ENCODE results near the gene ZFYVE9. TPM values are rescaled to one million over a fixed set of nuclear protein-coding genes. Genes with fewer than 3 reads are reported as not detected.
A peak's percentile ranks its signal among the peaks of the same experiment; 100 is the strongest.

The ZFYVE9 gene
- polyA plus RNA-seq, 3 donors, result 0.09 TPM; not detected in 2

DNA sequence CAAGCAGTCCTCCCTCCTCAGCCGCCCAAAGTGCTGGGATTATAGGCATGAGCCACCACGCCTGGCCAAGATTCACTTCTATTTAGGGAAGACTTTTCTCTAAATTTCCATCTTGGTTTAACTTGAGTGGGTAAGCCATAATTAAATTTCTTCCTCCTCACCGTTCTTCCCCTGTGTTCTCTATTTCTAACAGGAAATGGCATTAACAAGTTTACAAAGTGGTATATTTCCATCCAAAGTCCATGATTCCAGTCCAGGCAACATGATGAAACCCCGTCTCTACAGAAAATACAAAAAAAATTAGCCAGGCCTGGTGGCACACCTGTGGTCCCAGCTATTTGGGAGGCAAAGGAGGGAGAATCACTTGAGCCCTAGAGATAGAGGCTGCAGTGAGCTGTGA lies 92.1 kb downstream of the ZFYVE9 start:
- H3K27ac Mint-ChIP-seq, result no peak overlapping the region
- peaks cover 93 to 97% (median 95%) of the 10 kb centered on the region in 3 donors for H3K27me3 Mint-ChIP-seq (ENCODE audit: low read depth in 3 of 3)
- peaks cover 12% of the 10 kb centered on the region for H4K20me1 ChIP-seq (ENCODE audit: insufficient read depth, low read length)

DNA sequence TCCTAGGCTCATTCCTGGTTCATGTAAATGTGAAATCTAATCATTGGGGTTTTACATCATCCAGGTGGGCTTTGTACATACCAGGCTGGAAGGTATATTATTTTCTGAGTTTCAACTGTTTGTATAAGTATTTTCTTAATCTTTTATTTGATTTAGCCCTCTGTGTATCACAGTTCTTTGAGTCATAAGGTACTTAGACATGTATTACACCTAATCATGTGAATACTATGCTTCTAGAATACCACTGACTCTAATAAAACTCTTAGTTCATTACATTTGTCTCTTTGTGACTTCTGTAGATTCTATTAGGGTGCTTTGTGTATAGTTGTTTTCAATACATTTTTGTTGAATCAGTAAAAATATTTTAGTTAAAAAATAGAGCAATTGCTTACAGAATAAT lies 92.8 kb downstream of the ZFYVE9 start:
- Mint-ChIP-seq H3K4me1 (peaks cover 12% of the 10 kb centered on the region), H3K36me3 (peaks cover 0 to 2% of the 10 kb centered on the region in 2 donors), H3K9me3 (peaks cover 0 to 14% (median 4%) of the 10 kb centered on the region in 7 donors), H3K27me3 (ENCODE audit: low read depth in 3 of 3) (peaks cover 93 to 96% (median 93%) of the 10 kb centered on the region in 3 donors), H3K27ac (no peak overlapping the region), H3K4me3 (peak overlapping the region in 1 of 2 donors; percentile 61)
- H3K36me3 ChIP-seq (replicated peaks in 1 of 2; ENCODE audit: control insufficient read depth in 1 of 2, insufficient read depth in 2 of 2, low read length in 2 of 2), result no peaks in the 10 kb centered on the region
- peaks cover 9 to 11% of the 10 kb centered on the region in 2 donors for H3K4me1 ChIP-seq (ENCODE audit: control insufficient read depth in 1 of 2, insufficient read depth in 2 of 2, low read length in 2 of 2)
- H3K9ac ChIP-seq (ENCODE audit: insufficient read depth, low read length, poor library complexity, severe bottlenecking), result no peak overlapping the region
- H3K9me3 ChIP-seq (replicated peaks in 1 of 2; ENCODE audit: control insufficient read depth in 1 of 2, insufficient read depth in 1 of 2, low read length in 2 of 2), result peaks cover 0 to 12% of the 10 kb centered on the region in 2 donors
- intact Hi-C loops (cut with micrococcal nuclease), result loop anchor here (5.0 kb wide), 1 partner anchor 92 kb away; the partner anchor contains the start of gene ZFYVE9 (in 2 of the 2)
- no peak for DNase-seq
- no peak overlapping the region for H3K4me2 ChIP-seq (replicated peaks; ENCODE audit: extremely low read depth, low read length, poor library complexity, severe bottlenecking)
- no peak overlapping the region for H2AFZ ChIP-seq (ENCODE audit: insufficient read depth, low read depth, low read length, poor library complexity, severe bottlenecking)
- H3K4me3 ChIP-seq (replicated peaks in 1 of 3; ENCODE audit: low read depth in 2 of 3, low read length in 3 of 3), result no peak overlapping the region
- no peak overlapping the region for H3K27ac ChIP-seq (ENCODE audit: low read depth in 1 of 2, low read length in 2 of 2)
- TF ChIP-seq, protein P1, sequence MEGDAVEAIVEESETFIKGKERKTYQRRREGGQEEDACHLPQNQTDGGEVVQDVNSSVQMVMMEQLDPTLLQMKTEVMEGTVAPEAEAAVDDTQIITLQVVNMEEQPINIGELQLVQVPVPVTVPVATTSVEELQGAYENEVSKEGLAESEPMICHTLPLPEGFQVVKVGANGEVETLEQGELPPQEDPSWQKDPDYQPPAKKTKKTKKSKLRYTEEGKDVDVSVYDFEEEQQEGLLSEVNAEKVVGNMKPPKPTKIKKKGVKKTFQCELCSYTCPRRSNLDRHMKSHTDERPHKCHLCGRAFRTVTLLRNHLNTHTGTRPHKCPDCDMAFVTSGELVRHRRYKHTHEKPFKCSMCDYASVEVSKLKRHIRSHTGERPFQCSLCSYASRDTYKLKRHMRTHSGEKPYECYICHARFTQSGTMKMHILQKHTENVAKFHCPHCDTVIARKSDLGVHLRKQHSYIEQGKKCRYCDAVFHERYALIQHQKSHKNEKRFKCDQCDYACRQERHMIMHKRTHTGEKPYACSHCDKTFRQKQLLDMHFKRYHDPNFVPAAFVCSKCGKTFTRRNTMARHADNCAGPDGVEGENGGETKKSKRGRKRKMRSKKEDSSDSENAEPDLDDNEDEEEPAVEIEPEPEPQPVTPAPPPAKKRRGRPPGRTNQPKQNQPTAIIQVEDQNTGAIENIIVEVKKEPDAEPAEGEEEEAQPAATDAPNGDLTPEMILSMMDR (IDR thresholded peaks at IDR 0.05), result no peak
- peaks cover 18% of the 10 kb centered on the region for H4K20me1 ChIP-seq (ENCODE audit: insufficient read depth, low read length)
- peaks cover 93 to 98% of the 10 kb centered on the region in 2 donors for H3K27me3 ChIP-seq (ENCODE audit: control insufficient read depth in 2 of 2, insufficient read depth in 2 of 2, low read length in 2 of 2)
- H3K79me2 ChIP-seq (ENCODE audit: insufficient read depth, low read length), result no peaks in the 10 kb centered on the region

More for the DNA sequence above, 92.1 kb downstream of the ZFYVE9 start:
- H3K4me2 ChIP-seq (replicated peaks; ENCODE audit: extremely low read depth, low read length, poor library complexity, severe bottlenecking), result no peak overlapping the region
- H3K4me3 Mint-ChIP-seq, result peak overlapping the region in 1 of 2 donors; percentile 61
- no peaks in the 10 kb centered on the region for H3K36me3 ChIP-seq (replicated peaks in 1 of 2; ENCODE audit: control insufficient read depth in 1 of 2, insufficient read depth in 2 of 2, low read length in 2 of 2)
- peaks cover 0 to 13% of the 10 kb centered on the region in 2 donors for H3K9me3 ChIP-seq (replicated peaks in 1 of 2; ENCODE audit: control insufficient read depth in 1 of 2, insufficient read depth in 1 of 2, low read length in 2 of 2)
- peaks cover 0 to 4% of the 10 kb centered on the region in 2 donors for H3K36me3 Mint-ChIP-seq
- peaks cover 0 to 14% (median 4%) of the 10 kb centered on the region in 7 donors for H3K9me3 Mint-ChIP-seq
- no peak overlapping the region for H2AFZ ChIP-seq (ENCODE audit: insufficient read depth, low read depth, low read length, poor library complexity, severe bottlenecking)
- peaks cover 3 to 5% of the 10 kb centered on the region in 2 donors for H3K4me1 ChIP-seq (ENCODE audit: control insufficient read depth in 1 of 2, insufficient read depth in 2 of 2, low read length in 2 of 2)
- H3K27me3 ChIP-seq (ENCODE audit: control insufficient read depth in 2 of 2, insufficient read depth in 2 of 2, low read length in 2 of 2), result peaks cover 95 to 100% of the 10 kb centered on the region in 2 donors
- TF ChIP-seq, protein P1 (IDR thresholded peaks at IDR 0.05), result no peak
- intact Hi-C loops (cut with micrococcal nuclease), result no loop called here
- no peak overlapping the region for H3K4me3 ChIP-seq (replicated peaks in 1 of 3; ENCODE audit: low read depth in 2 of 3, low read length in 3 of 3)
- no peaks in the 10 kb centered on the region for H3K79me2 ChIP-seq (ENCODE audit: insufficient read depth, low read length)
- WGBS (ENCODE audit: insufficient coverage), result no CpG with 5 or more reads among the region's 4 CpGs
- H3K27ac ChIP-seq (ENCODE audit: low read depth in 1 of 2, low read length in 2 of 2), result no peak overlapping the region
- no peak for DNase-seq
- no peak overlapping the region for H3K9ac ChIP-seq (ENCODE audit: insufficient read depth, low read length, poor library complexity, severe bottlenecking)
- H3K4me1 Mint-ChIP-seq, result peaks cover 9% of the 10 kb centered on the region
